LNCaP clone FGC (cell line): ENCODE results near the gene IZUMO2.

Experiments
- DNase-seq: peaks from one replicate; pipeline ENCODE4 v3.0.0-alpha.2; 2011; ENCODE audit warnings: low read depth
- H3K4me3 ChIP-seq: 2 replicates; pipeline ENCODE4 v1.5.1; 2011; ENCODE audit warnings: mild to moderate bottlenecking, low read depth, low read length, control low read depth
- TF ChIP-seq, protein P1 (sequence below): IDR thresholded peaks from 2 replicates; pipeline ENCODE4 v1.5.1; 2012; ENCODE audit warnings: mild to moderate bottlenecking; ENCODE audit not compliant: control insufficient read depth, insufficient read depth; ENCODE audit errors: extremely low read depth

The IZUMO2 gene

DNA sequence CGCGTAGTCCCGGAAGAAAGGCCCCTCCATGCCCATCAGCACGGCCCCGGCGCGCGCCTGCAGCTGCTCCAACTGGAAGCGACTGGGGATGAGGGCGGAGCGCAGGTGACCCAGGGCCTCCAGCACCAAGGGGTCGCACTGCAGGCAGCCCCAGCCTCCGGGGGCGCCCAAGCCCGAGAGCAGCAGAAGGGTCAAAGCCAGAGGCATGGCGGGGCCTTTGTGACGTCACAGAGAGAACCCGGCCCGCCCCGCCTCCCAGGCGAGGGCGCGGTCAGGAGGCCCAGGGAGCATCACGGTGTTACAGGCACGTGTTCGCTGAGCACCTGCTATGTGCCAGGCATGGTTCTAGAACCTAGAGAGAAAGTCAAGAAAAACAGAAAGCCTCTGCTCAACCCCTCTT lies at the start of gene IZUMO2:
IZUMO2 (minus strand) TSS at position 294 of the 400 bp plus-strand sequence; CDS start at position 207, 87 bp downstream.
- no peak within 1 kb of the TSS for H3K4me3 ChIP-seq
- DNase-seq: no peak
- TF ChIP-seq, protein P1, sequence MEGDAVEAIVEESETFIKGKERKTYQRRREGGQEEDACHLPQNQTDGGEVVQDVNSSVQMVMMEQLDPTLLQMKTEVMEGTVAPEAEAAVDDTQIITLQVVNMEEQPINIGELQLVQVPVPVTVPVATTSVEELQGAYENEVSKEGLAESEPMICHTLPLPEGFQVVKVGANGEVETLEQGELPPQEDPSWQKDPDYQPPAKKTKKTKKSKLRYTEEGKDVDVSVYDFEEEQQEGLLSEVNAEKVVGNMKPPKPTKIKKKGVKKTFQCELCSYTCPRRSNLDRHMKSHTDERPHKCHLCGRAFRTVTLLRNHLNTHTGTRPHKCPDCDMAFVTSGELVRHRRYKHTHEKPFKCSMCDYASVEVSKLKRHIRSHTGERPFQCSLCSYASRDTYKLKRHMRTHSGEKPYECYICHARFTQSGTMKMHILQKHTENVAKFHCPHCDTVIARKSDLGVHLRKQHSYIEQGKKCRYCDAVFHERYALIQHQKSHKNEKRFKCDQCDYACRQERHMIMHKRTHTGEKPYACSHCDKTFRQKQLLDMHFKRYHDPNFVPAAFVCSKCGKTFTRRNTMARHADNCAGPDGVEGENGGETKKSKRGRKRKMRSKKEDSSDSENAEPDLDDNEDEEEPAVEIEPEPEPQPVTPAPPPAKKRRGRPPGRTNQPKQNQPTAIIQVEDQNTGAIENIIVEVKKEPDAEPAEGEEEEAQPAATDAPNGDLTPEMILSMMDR: no peak

DNA sequence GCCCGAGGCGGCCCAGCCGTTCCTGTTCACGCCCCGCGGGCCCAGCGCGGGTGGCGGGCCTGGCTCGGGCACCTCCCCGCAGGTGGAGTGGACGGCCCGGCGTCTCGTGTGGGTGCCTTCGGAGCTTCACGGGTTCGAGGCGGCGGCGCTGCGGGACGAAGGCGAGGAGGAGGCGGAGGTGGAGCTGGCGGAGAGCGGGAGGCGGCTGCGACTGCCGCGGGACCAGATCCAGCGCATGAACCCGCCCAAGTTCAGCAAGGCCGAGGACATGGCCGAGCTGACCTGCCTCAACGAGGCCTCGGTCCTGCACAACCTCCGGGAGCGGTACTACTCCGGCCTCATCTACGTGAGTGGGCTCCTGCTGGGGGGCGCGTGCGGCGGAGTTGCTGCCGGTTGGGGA lies 47.3 kb upstream of the IZUMO2 start:
- TF ChIP-seq, protein P1: no peak
- DNase-seq: no peak
- H3K4me3 ChIP-seq: no peak overlapping the region

DNA sequence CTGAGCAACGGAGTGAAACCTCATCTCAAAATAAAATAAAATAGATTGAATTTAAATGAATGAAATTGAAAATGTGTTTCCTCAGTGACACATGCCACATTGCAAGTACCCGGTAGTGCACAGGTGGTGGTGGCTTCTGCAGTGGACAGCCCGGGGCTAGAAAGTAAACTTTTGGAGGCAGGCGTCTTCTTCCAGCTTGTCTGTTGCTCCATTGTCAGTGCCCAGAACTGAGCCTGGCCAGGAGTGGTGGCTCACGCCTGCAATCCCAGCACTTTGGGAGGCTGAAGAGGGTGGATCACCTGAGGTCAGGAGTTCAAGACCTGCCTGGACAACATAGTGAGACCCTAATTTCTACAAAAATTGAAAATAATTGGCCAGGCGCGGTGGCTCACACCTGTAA lies 46.0 kb upstream of the IZUMO2 start:
- H3K4me3 ChIP-seq: no peak overlapping the region
- DNase-seq: no peak
- TF ChIP-seq, protein P1: no peak

DNA sequence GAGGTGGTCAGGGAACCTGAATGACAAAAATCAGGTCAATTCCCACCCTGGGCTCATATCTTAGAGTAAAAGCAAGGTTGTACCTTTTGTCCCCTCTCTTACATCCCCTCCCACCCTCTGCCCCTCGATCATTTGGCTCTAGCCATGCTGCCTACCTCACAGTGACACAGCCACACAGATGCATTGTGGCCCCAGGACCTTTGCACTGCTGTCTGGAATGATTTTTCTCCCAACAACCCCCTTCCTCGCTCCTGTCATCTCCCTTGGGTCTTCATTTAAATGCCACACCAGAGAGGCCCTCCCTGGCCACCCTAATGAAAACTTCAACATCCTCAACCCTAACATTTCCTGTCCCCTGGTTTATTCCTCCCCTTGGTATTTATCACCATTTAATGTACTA lies 44.6 kb upstream of the IZUMO2 start:
- H3K4me3 ChIP-seq: no peak overlapping the region
- TF ChIP-seq, protein P1: no peak
- DNase-seq: no peak

DNA sequence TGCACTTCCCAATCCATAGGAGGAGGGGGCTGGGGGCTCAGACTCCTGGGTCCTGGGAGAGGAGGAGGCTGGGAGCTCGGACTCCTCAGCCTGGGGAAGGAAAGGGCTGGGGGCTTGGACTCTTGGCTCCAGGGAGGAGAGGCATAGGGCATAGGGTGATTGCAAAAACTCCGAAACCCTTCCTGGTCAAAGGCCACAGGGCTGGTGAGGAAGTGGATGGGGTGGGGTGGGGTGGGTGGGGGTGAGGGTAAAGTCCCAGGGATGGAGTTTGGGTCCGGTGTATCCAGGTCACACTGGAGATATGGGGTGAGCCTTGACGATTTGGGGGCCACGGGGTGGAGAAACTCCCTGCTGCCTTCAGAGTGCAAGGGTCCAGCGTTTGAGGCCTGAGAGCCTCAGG lies 43.1 kb upstream of the IZUMO2 start:
- H3K4me3 ChIP-seq: no peak overlapping the region

DNA sequence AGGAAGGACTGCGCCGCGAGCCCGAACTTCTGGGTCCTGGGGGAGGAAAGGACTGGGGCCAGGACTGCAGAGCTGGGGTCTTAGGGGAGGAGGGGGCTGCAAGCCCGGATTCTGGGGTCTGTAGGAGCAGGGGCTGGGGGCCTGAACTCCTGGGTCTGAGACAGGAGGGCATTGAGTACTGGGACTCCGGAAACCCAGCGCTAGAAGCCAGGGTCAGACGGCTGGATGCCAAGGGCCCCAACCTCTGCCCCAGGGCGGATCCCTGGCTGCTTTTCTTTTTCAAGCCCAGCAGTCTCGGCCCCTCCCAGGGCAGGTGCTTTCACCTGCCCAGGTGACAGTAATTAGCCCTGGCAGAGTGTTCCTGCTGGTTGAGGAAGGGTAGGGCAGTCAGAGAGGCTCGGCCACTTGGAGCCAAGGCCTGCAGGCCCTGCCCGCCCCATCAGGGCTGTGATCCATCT lies 42.6 kb upstream of the IZUMO2 start:
- H3K4me3 ChIP-seq: peak overlapping the region; percentile 57
- TF ChIP-seq, protein P1: no peak
- peak; percentile 23 for DNase-seq

More for the DNA sequence above, 43.1 kb upstream of the IZUMO2 start:
- DNase-seq: no peak
- TF ChIP-seq, protein P1: no peak
